Measurements from ENCODE around the gene ANKRD24. TPM values are rescaled to one million over a fixed set of nuclear protein-coding genes. Genes with fewer than 3 reads are reported as not detected.

ANKRD24 gene
- total and polyA plus RNA-seq, 2 donors (not counting 3 experiments of a cell fraction or from before 2014, with no cell fraction given), result 0.07 to 0.27 TPM

GRCh38 chr19:4267901-4268815 lies 85.7 kb downstream of the ANKRD24 start:
- Histone ChIP-seq H3K9ac (replicated peaks; ENCODE audit: extremely low read depth, insufficient read depth, low read length) (no peak overlapping the region), H3K36me3 (ENCODE audit: control insufficient read depth in 2 of 2, extremely low read depth in 1 of 2, insufficient read depth in 2 of 2, low read length in 2 of 2) (peaks cover 0 to 13% of the 10 kb centered on the region in 2 experiments), H4K20me1 (replicated peaks; ENCODE audit: control insufficient read depth, extremely low read depth, insufficient read depth, low read length) (no peaks in the 10 kb centered on the region), H3K27ac (ENCODE audit: insufficient read depth, low read depth, low read length) (no peak overlapping the region), H3K9me1 (replicated peaks; ENCODE audit: control insufficient read depth, extremely low read depth, insufficient read depth, low read length) (no peaks in the 10 kb centered on the region), H3K4me1 (ENCODE audit: control insufficient read depth, extremely low read depth, insufficient read depth, low read length) (no peaks in the 10 kb centered on the region), H3K27me3 (ENCODE audit: control insufficient read depth in 2 of 2, insufficient read depth in 2 of 2, low read length in 2 of 2) (no peaks in the 10 kb centered on the region), H3K9me3 (replicated peaks; ENCODE audit: control insufficient read depth, insufficient read depth, low read length) (no peaks in the 10 kb centered on the region), H3K4me2 (ENCODE audit: insufficient read depth, low read length) (no peak overlapping the region), H2AFZ (ENCODE audit: low read depth, low read length) (no peak overlapping the region), H3K4me3 (replicated peaks in 1 of 3; ENCODE audit: insufficient read depth in 1 of 3, low read depth in 1 of 3, low read length in 3 of 3) (no peak overlapping the region), H3K79me2 (ENCODE audit: control insufficient read depth, insufficient read depth, low read length) (no peaks in the 10 kb centered on the region)
- dilution Hi-C loops (cut with MboI; ENCODE audit: extremely low pct_ligation_motif_present, low sequenced_read_pairs) (no loop called here), intact Hi-C loops (cut with micrococcal nuclease) (loop anchor here (1.0 kb wide), 2 partner anchors 84 to 131 kb away; no protein-coding TSS in a partner anchor)
- BruUV-seq (replicated peaks), result no TSS peak
- DNase-seq (ENCODE audit: low read depth, low spot score), result no peak
- no peak for FAIRE-seq
- POLR2A ChIA-PET, result no interaction called here
- TF ChIP-seq EZH2 (IDR thresholded peaks at IDR 0.05; ENCODE audit: borderline replicate concordance, low read depth, low read length, severe bottlenecking) (no peak), POLR2AphosphoS5 (IDR thresholded peaks at IDR 0.05; ENCODE audit: insufficient read depth, low read depth, low read length) (no peak), POLR2A (IDR thresholded peaks at IDR 0.05; ENCODE audit: low read depth, low read length) (no peak), FOS (IDR thresholded peaks at IDR 0.05; ENCODE audit: borderline replicate concordance, insufficient read depth, low read length) (no peak), GATA2 (IDR thresholded peaks at IDR 0.05; ENCODE audit: insufficient read depth, insufficient read length, low read depth, low read length) (no peak), CTCF (IDR thresholded peaks at IDR 0.05; ENCODE audit: extremely low read depth in 1 of 2, insufficient read depth in 1 of 2, low read depth in 1 of 2, low read length in 2 of 2) (no peak), JUN (IDR thresholded peaks at IDR 0.05; ENCODE audit: borderline replicate concordance, insufficient read depth, insufficient read length, low read depth) (no peak)
- TF ChIP-seq, protein P1, sequence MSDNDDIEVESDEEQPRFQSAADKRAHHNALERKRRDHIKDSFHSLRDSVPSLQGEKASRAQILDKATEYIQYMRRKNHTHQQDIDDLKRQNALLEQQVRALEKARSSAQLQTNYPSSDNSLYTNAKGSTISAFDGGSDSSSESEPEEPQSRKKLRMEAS (IDR thresholded peaks at IDR 0.05; ENCODE audit: insufficient read depth, insufficient read length), result no peak
- CTCF ChIA-PET, result interaction anchor here (0.8 to 4.9 kb wide), 28 partner anchors 9 to 368 kb away, joined by 3 to 120 read pairs (median 4); partner anchors contain the start of genes CHAF1A, EBI3, MPND and PLIN4
